ENCODE results near the gene TULP3. TPM values are rescaled to one million over a fixed set of nuclear protein-coding genes. Genes with fewer than 3 reads are reported as not detected.

TULP3 gene
- total RNA-seq, 1 experiment from 2014 or later, result 11.7 TPM

- H3K4me1 ChIP-seq (ENCODE audit: low read length), result no peaks in the 10 kb centered on the region
- H3K27me3 ChIP-seq (ENCODE audit: low read length), result no peaks in the 10 kb centered on the region
- no peak overlapping the region for H3K9ac ChIP-seq (ENCODE audit: low read length)
- H3K9me2 ChIP-seq (replicated peaks; ENCODE audit: insufficient read depth, low read length), result no peaks in the 10 kb centered on the region
- DNase-seq, result no peak
- no peaks in the 10 kb centered on the region for H4K20me1 ChIP-seq (ENCODE audit: insufficient read depth, low read depth, low read length)
- no peaks in the 10 kb centered on the region for H3K9me3 ChIP-seq (ENCODE audit: low read length)
- H3K4me2 ChIP-seq (ENCODE audit: low read depth, low read length, poor library complexity, severe bottlenecking), result no peak overlapping the region
- no peaks in the 10 kb centered on the region for H3K79me2 ChIP-seq (ENCODE audit: low read length)
- H2AFZ ChIP-seq (ENCODE audit: low read length), result no peak overlapping the region
- no peak overlapping the region for H3K4me3 ChIP-seq (ENCODE audit: low read length)
- no peak overlapping the region for H3K27ac ChIP-seq (ENCODE audit: low read length)
- no peaks in the 10 kb centered on the region for H3K36me3 ChIP-seq (ENCODE audit: insufficient read depth, low read length)
Observed at GRCh38 chr12:2939191-2939590, 48.5 kb downstream of the TULP3 start.

GRCh38 chr12:2940564-2940963 lies 49.9 kb downstream of the TULP3 start:
- Histone ChIP-seq H3K79me2 (ENCODE audit: low read length) (no peaks in the 10 kb centered on the region), H3K4me3 (ENCODE audit: low read length) (no peak overlapping the region), H3K9ac (ENCODE audit: low read length) (no peak overlapping the region), H3K9me2 (replicated peaks; ENCODE audit: insufficient read depth, low read length) (no peaks in the 10 kb centered on the region), H3K27ac (ENCODE audit: low read length) (no peak overlapping the region), H3K36me3 (ENCODE audit: insufficient read depth, low read length) (no peaks in the 10 kb centered on the region), H3K9me3 (ENCODE audit: low read length) (no peaks in the 10 kb centered on the region), H3K4me1 (ENCODE audit: low read length) (no peaks in the 10 kb centered on the region), H2AFZ (ENCODE audit: low read length) (no peak overlapping the region), H3K4me2 (ENCODE audit: low read depth, low read length, poor library complexity, severe bottlenecking) (no peak overlapping the region), H4K20me1 (ENCODE audit: insufficient read depth, low read depth, low read length) (no peaks in the 10 kb centered on the region), H3K27me3 (ENCODE audit: low read length) (no peaks in the 10 kb centered on the region)
- DNase-seq, result no peak

- Histone ChIP-seq H3K36me3 (ENCODE audit: insufficient read depth, low read length) (no peaks in the 10 kb centered on the region), H3K27me3 (ENCODE audit: low read length) (no peaks in the 10 kb centered on the region), H2AFZ (ENCODE audit: low read length) (no peak overlapping the region), H3K4me2 (ENCODE audit: low read depth, low read length, poor library complexity, severe bottlenecking) (no peak overlapping the region), H3K4me3 (ENCODE audit: low read length) (no peak overlapping the region), H3K9me3 (ENCODE audit: low read length) (no peaks in the 10 kb centered on the region), H3K9ac (ENCODE audit: low read length) (no peak overlapping the region), H3K79me2 (ENCODE audit: low read length) (no peaks in the 10 kb centered on the region), H3K9me2 (replicated peaks; ENCODE audit: insufficient read depth, low read length) (no peaks in the 10 kb centered on the region), H4K20me1 (ENCODE audit: insufficient read depth, low read depth, low read length) (no peaks in the 10 kb centered on the region), H3K27ac (ENCODE audit: low read length) (no peak overlapping the region), H3K4me1 (ENCODE audit: low read length) (no peaks in the 10 kb centered on the region)
- no peak for DNase-seq
Observed at GRCh38 chr12:2941524-2941923, 50.8 kb downstream of the TULP3 start.

GRCh38 chr12:2944401-2945047 lies 53.8 kb downstream of the TULP3 start:
- Histone ChIP-seq H2AFZ (ENCODE audit: low read length) (no peak overlapping the region), H3K4me2 (ENCODE audit: low read depth, low read length, poor library complexity, severe bottlenecking) (no peak overlapping the region), H3K9me3 (ENCODE audit: low read length) (no peaks in the 10 kb centered on the region), H3K79me2 (ENCODE audit: low read length) (no peaks in the 10 kb centered on the region), H3K27me3 (ENCODE audit: low read length) (no peaks in the 10 kb centered on the region), H4K20me1 (ENCODE audit: insufficient read depth, low read depth, low read length) (no peaks in the 10 kb centered on the region), H3K9ac (ENCODE audit: low read length) (no peak overlapping the region), H3K27ac (ENCODE audit: low read length) (no peak overlapping the region), H3K9me2 (replicated peaks; ENCODE audit: insufficient read depth, low read length) (no peaks in the 10 kb centered on the region), H3K36me3 (ENCODE audit: insufficient read depth, low read length) (no peaks in the 10 kb centered on the region), H3K4me1 (ENCODE audit: low read length) (no peaks in the 10 kb centered on the region), H3K4me3 (ENCODE audit: low read length) (no peak overlapping the region)
- peak; percentile 87 for DNase-seq

GRCh38 chr12:2949411-2949810 lies 58.7 kb downstream of the TULP3 start:
- Histone ChIP-seq H3K79me2 (ENCODE audit: low read length) (no peaks in the 10 kb centered on the region), H3K36me3 (ENCODE audit: insufficient read depth, low read length) (no peaks in the 10 kb centered on the region), H4K20me1 (ENCODE audit: insufficient read depth, low read depth, low read length) (no peaks in the 10 kb centered on the region), H2AFZ (ENCODE audit: low read length) (no peak overlapping the region), H3K4me1 (ENCODE audit: low read length) (no peaks in the 10 kb centered on the region), H3K9ac (ENCODE audit: low read length) (no peak overlapping the region), H3K9me3 (ENCODE audit: low read length) (no peaks in the 10 kb centered on the region), H3K4me2 (ENCODE audit: low read depth, low read length, poor library complexity, severe bottlenecking) (no peak overlapping the region), H3K27me3 (ENCODE audit: low read length) (no peaks in the 10 kb centered on the region), H3K27ac (ENCODE audit: low read length) (no peak overlapping the region), H3K4me3 (ENCODE audit: low read length) (no peak overlapping the region), H3K9me2 (replicated peaks; ENCODE audit: insufficient read depth, low read length) (no peaks in the 10 kb centered on the region)
- DNase-seq, result no peak

- H2AFZ ChIP-seq (ENCODE audit: low read length), result no peak overlapping the region
- no peak for DNase-seq
- H3K4me3 ChIP-seq (ENCODE audit: low read length), result no peak overlapping the region
- no peaks in the 10 kb centered on the region for H3K36me3 ChIP-seq (ENCODE audit: insufficient read depth, low read length)
- H3K27ac ChIP-seq (ENCODE audit: low read length), result no peak overlapping the region
- no peaks in the 10 kb centered on the region for H3K27me3 ChIP-seq (ENCODE audit: low read length)
- no peaks in the 10 kb centered on the region for H3K4me1 ChIP-seq (ENCODE audit: low read length)
- H3K9ac ChIP-seq (ENCODE audit: low read length), result no peak overlapping the region
- H3K79me2 ChIP-seq (ENCODE audit: low read length), result no peaks in the 10 kb centered on the region
- no peaks in the 10 kb centered on the region for H3K9me3 ChIP-seq (ENCODE audit: low read length)
- no peaks in the 10 kb centered on the region for H4K20me1 ChIP-seq (ENCODE audit: insufficient read depth, low read depth, low read length)
- no peaks in the 10 kb centered on the region for H3K9me2 ChIP-seq (replicated peaks; ENCODE audit: insufficient read depth, low read length)
- no peak overlapping the region for H3K4me2 ChIP-seq (ENCODE audit: low read depth, low read length, poor library complexity, severe bottlenecking)
Observed at GRCh38 chr12:2955888-2956287, 65.2 kb downstream of the TULP3 start.

GRCh38 chr12:2957816-2958431 lies 67.2 kb downstream of the TULP3 start:
- no peak overlapping the region for H3K4me2 ChIP-seq (ENCODE audit: low read depth, low read length, poor library complexity, severe bottlenecking)
- no peak overlapping the region for H3K4me3 ChIP-seq (ENCODE audit: low read length)
- no peaks in the 10 kb centered on the region for H3K27me3 ChIP-seq (ENCODE audit: low read length)
- H3K9me2 ChIP-seq (replicated peaks; ENCODE audit: insufficient read depth, low read length), result no peaks in the 10 kb centered on the region
- no peak for DNase-seq
- H3K4me1 ChIP-seq (ENCODE audit: low read length), result no peaks in the 10 kb centered on the region
- H3K79me2 ChIP-seq (ENCODE audit: low read length), result no peaks in the 10 kb centered on the region
- no peak overlapping the region for H3K27ac ChIP-seq (ENCODE audit: low read length)
- no peak overlapping the region for H3K9ac ChIP-seq (ENCODE audit: low read length)
- no peaks in the 10 kb centered on the region for H4K20me1 ChIP-seq (ENCODE audit: insufficient read depth, low read depth, low read length)
- H3K36me3 ChIP-seq (ENCODE audit: insufficient read depth, low read length), result no peaks in the 10 kb centered on the region
- no peak overlapping the region for H2AFZ ChIP-seq (ENCODE audit: low read length)
- no peaks in the 10 kb centered on the region for H3K9me3 ChIP-seq (ENCODE audit: low read length)

- Histone ChIP-seq H3K9ac (ENCODE audit: low read length) (no peak overlapping the region), H3K4me3 (ENCODE audit: low read length) (no peak overlapping the region), H3K36me3 (ENCODE audit: insufficient read depth, low read length) (no peaks in the 10 kb centered on the region), H3K79me2 (ENCODE audit: low read length) (no peaks in the 10 kb centered on the region), H3K9me3 (ENCODE audit: low read length) (no peaks in the 10 kb centered on the region), H3K4me1 (ENCODE audit: low read length) (no peaks in the 10 kb centered on the region), H2AFZ (ENCODE audit: low read length) (no peak overlapping the region), H3K27ac (ENCODE audit: low read length) (no peak overlapping the region), H3K27me3 (ENCODE audit: low read length) (no peaks in the 10 kb centered on the region), H4K20me1 (ENCODE audit: insufficient read depth, low read depth, low read length) (no peaks in the 10 kb centered on the region), H3K9me2 (replicated peaks; ENCODE audit: insufficient read depth, low read length) (no peaks in the 10 kb centered on the region), H3K4me2 (ENCODE audit: low read depth, low read length, poor library complexity, severe bottlenecking) (no peak overlapping the region)
- no peak for DNase-seq
Observed at GRCh38 chr12:2958432-2959191, 67.9 kb downstream of the TULP3 start.
